Right ventricle myocardium superior (tissue), 1 donor: ENCODE data around the gene SPEG. TPM values are rescaled to one million over a fixed set of nuclear protein-coding genes. Genes with fewer than 3 reads are reported as not detected.

Source experiments
- ATAC-seq: fragments of 200-7000 bp; cut with Tn5 transposase; one replicate; pipeline ENCODE4 v1.9.1; 2020; ENCODE audit warnings: mild to moderate bottlenecking; ENCODE audit not compliant: poor library complexity
- DNase-seq: peaks from one replicate; pipeline ENCODE4 v3.0.0-alpha.2; 2020
- intact Hi-C: fragments of 100-400 bp; cut with DNase I; formaldehyde crosslinking; loops from one replicate; pipeline ENCODE4 v1.11.2; 2022
- total RNA-seq: library from RNA; stranded (reverse); fragmentation: NEBNext Ultra II Directional; extraction: Animal tissue kit (Norgen Biotek cat#: 25700); gene quantifications from one replicate; pipeline ENCODE4 v1.2.1, GENCODE V29; 2021
- donor health status: DM: no; HTN: yes; CAD: no; lungs with severe emphysema.

The SPEG gene
- total RNA-seq, 1 donor from 2014 or later = 103 TPM

GRCh38 chr2:219436491-219436890 lies 1.8 kb downstream of the SPEG start:
- no peak for DNase-seq
- no peak for ATAC-seq
- intact Hi-C loops = no loop called here

- intact Hi-C loops = no loop called here
- no peak for ATAC-seq
- no peak for DNase-seq
Observed at GRCh38 chr2:219437141-219437540, 2.5 kb downstream of the SPEG start.

GRCh38 chr2:219437690-219438206 lies 3.1 kb downstream of the SPEG start:
- DNase-seq (no peak), ATAC-seq (no peak)
- intact Hi-C loops = no loop called here

- intact Hi-C loops = no loop called here
Observed at GRCh38 chr2:219438453-219438852, 3.8 kb downstream of the SPEG start.

GRCh38 chr2:219439506-219439905 lies 4.9 kb downstream of the SPEG start:
- intact Hi-C loops = no loop called here
- ATAC-seq = no peak
- DNase-seq = no peak

More at GRCh38 chr2:219438453-219438852, 3.8 kb downstream of the SPEG start:
- ATAC-seq (no peak), DNase-seq (no peak)

GRCh38 chr2:219440388-219441256 lies 6.0 kb downstream of the SPEG start:
- ATAC-seq (no peak), DNase-seq (no peak)
- intact Hi-C loops = no loop called here

- DNase-seq = peak; percentile 63
- peak; percentile 57 for ATAC-seq
Observed at GRCh38 chr2:219441451-219442255, 7.0 kb downstream of the SPEG start.

GRCh38 chr2:219442256-219443015 lies 7.8 kb downstream of the SPEG start:
- DNase-seq (peak; percentile 35), ATAC-seq (no peak)
- intact Hi-C loops = no loop called here

More at GRCh38 chr2:219441451-219442255, 7.0 kb downstream of the SPEG start:
- intact Hi-C loops = no loop called here

GRCh38 chr2:219443016-219443696 lies 8.5 kb downstream of the SPEG start:
- intact Hi-C loops = no loop called here
- DNase-seq = peak; percentile 29
- ATAC-seq = no peak

GRCh38 chr2:219443697-219444023 lies 9.0 kb downstream of the SPEG start:
- DNase-seq (peak; percentile 20), ATAC-seq (no peak)
- intact Hi-C loops = no loop called here

- peak; percentile 38 for DNase-seq
- no peak for ATAC-seq
- intact Hi-C loops = no loop called here
Observed at GRCh38 chr2:219444566-219445091, 10.0 kb downstream of the SPEG start.

GRCh38 chr2:219445220-219445640 lies 10.6 kb downstream of the SPEG start:
- DNase-seq = peak; percentile 10
- no peak for ATAC-seq
- intact Hi-C loops = no loop called here

- peak; percentile 67 for ATAC-seq
- DNase-seq = peak; percentile 51
- intact Hi-C loops = no loop called here
Observed at GRCh38 chr2:219446101-219446504, 11.5 kb downstream of the SPEG start.

- intact Hi-C loops = no loop called here
- no peak for ATAC-seq
- DNase-seq = no peak
Observed at GRCh38 chr2:219446689-219447088, 12.0 kb downstream of the SPEG start.

- DNase-seq (peak; percentile 27), ATAC-seq (no peak)
- intact Hi-C loops = no loop called here
Observed at GRCh38 chr2:219447242-219448098, 12.8 kb downstream of the SPEG start.

- DNase-seq (peak; percentile 22), ATAC-seq (no peak)
- intact Hi-C loops = no loop called here
Observed at GRCh38 chr2:219448099-219448775, 13.6 kb downstream of the SPEG start.
